ENCODE data around the gene F10. TPM values are rescaled to one million over a fixed set of nuclear protein-coding genes. Genes with fewer than 3 reads are reported as not detected.

Gene F10
- total and polyA plus RNA-seq, 9 of the 15 experiments (the other 6 are each of a cell fraction or from before 2014, with no cell fraction given), result 0.04 to 0.09 (median 0.07) TPM; not detected in 5

- Histone ChIP-seq H3K4me2 (ENCODE audit: insufficient read depth, low read length) (no peak overlapping the region), H3K9me3 (replicated peaks; ENCODE audit: control insufficient read depth, insufficient read depth, low read depth, low read length) (no peaks in the 10 kb centered on the region), H3K27me3 (ENCODE audit: control insufficient read depth in 2 of 2, insufficient read depth in 2 of 2, low read length in 2 of 2) (peaks cover 5 to 61% of the 10 kb centered on the region in 2 experiments), H4K20me1 (replicated peaks; ENCODE audit: control insufficient read depth, insufficient read depth, low read length) (no peaks in the 10 kb centered on the region), H3K4me3 (no peak overlapping the region), H3K27ac (ENCODE audit: extremely low read depth, low read depth, low read length) (no peak overlapping the region), H3K36me3 (ENCODE audit: control insufficient read depth, insufficient read depth, low read length) (no peaks in the 10 kb centered on the region), H2AFZ (ENCODE audit: low read depth, low read length) (no peak overlapping the region), H3K9me1 (ENCODE audit: control insufficient read depth, insufficient read depth, low read length) (no peaks in the 10 kb centered on the region), H3K9ac (ENCODE audit: insufficient read depth in 1 of 2, low read depth in 2 of 2, low read length in 2 of 2) (no peak overlapping the region), H3K4me1 (replicated peaks in 1 of 2; ENCODE audit: control insufficient read depth in 2 of 2, insufficient read depth in 2 of 2, low read length in 2 of 2) (peaks cover 0 to 23% of the 10 kb centered on the region in 2 experiments; a peak in 1 of 5 replicates), H3K79me2 (ENCODE audit: control insufficient read depth, insufficient read depth, low read length) (no peaks in the 10 kb centered on the region)
- whole genome bisulfite sequencing (ENCODE audit: insufficient coverage, low coverage, missing lambda C conversion rate), result 20% methylated on average over 1 of the region's 18 CpGs
- intact Hi-C loops (cut with micrococcal nuclease) (no loop called here), in situ Hi-C loops (cut with MboI) (no loop called here)
- TF ChIP-seq CEBPG (CRISPR knock-in tag; IDR thresholded peaks at IDR 0.05) (no peak), CEBPG (tag; conservative IDR thresholded peaks at IDR 0.05 in 1 of 2, IDR thresholded peaks at IDR 0.05 in 1 of 2) (no peak), ETV6 (IDR thresholded peaks at IDR 0.05; ENCODE audit: borderline replicate concordance in 1 of 2, low read depth in 2 of 2, low read length in 1 of 2) (no peak), ETV6 (CRISPR knock-in tag; IDR thresholded peaks at IDR 0.05; ENCODE audit: borderline replicate concordance) (no peak), CBFA2T2 (conservative IDR thresholded peaks at IDR 0.05) (no peak), KLF16 (IDR thresholded peaks at IDR 0.05) (no peak), MAZ (CRISPR knock-in tag; conservative IDR thresholded peaks at IDR 0.05 in 1 of 2, IDR thresholded peaks at IDR 0.05 in 1 of 2) (no peak), ZNF121 (CRISPR knock-in tag; conservative IDR thresholded peaks at IDR 0.05) (no peak), L3MBTL2 (IDR thresholded peaks at IDR 0.05) (no peak), KLF6 (CRISPR knock-in tag; IDR thresholded peaks at IDR 0.05; ENCODE audit: borderline replicate concordance) (no peak), ETS2 (tag; IDR thresholded peaks at IDR 0.05; ENCODE audit: borderline replicate concordance, poor library complexity, severe bottlenecking) (no peak), TEAD1 (CRISPR knock-in tag; IDR thresholded peaks at IDR 0.05) (no peak), EZH2 (IDR thresholded peaks at IDR 0.05; ENCODE audit: borderline replicate concordance, low read depth, low read length) (no peak)
- no peak for DNase-seq (ENCODE audit: extremely low read depth in 1 of 4, low spot score in 3 of 4)
- no peak for ATAC-seq
- POLR2A ChIA-PET, result no interaction called here
- CTCF ChIA-PET (ENCODE audit: low intra/inter-chr PET ratio), result no interaction called here
- no TSS peak for BruUV-seq (replicated peaks)
- FAIRE-seq, result no peak
Observed at GRCh38 chr13:113074401-113074800, 48.2 kb upstream of the F10 start.

All from K562 (cell line).